ENCODE measurements around the gene ZNF581. TPM values are rescaled to one million over a fixed set of nuclear protein-coding genes. Genes with fewer than 3 reads are reported as not detected.

ZNF581 gene
- total RNA-seq, 1 donor from 2014 or later: 22.7 TPM

DNA sequence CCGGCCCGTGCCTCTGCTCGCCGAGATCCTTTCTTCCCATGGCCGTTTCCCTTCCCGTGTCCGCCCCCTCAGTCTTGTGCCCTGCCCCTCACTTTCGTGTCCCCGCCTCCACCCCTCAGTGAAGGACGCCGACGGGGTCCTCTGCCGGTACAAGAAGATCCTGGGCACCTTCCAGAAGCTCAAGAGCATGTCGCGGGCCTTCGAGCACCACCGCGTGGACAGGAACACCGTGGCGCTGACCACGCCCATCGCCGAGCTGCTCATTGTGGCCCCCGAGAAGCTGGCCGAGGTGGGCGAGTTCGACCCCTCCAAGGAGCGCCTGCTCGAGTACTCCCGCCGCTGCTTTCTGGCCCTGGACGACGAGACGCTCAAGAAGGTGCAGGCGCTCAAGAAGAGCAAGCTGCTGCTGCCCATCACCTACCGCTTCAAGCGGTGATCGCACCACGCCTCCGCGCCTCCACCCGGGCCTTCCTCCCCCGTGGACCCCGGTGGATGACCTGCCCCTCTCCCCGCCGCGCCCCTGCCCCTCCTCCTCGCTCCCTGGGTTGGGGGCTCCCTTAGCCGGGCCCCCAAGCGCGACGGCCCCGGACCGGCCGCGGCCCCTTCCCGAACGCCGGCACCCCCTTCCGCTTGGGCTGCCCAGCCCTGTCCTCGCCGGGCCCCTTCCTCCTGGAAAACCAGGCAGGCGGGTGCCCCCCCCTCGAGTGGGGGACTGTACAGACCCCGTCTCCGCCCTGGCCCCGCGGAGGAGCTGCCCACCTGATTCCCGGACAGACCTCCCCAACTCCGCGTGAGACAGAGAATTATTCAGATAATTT lies 9.1 kb downstream of the ZNF581 start:
- H3K27me3 ChIP-seq (ENCODE audit: low read depth): no peaks in the 10 kb centered on the region
- peaks cover 6% of the 10 kb centered on the region for H3K36me3 ChIP-seq
- TF ChIP-seq, protein P1, sequence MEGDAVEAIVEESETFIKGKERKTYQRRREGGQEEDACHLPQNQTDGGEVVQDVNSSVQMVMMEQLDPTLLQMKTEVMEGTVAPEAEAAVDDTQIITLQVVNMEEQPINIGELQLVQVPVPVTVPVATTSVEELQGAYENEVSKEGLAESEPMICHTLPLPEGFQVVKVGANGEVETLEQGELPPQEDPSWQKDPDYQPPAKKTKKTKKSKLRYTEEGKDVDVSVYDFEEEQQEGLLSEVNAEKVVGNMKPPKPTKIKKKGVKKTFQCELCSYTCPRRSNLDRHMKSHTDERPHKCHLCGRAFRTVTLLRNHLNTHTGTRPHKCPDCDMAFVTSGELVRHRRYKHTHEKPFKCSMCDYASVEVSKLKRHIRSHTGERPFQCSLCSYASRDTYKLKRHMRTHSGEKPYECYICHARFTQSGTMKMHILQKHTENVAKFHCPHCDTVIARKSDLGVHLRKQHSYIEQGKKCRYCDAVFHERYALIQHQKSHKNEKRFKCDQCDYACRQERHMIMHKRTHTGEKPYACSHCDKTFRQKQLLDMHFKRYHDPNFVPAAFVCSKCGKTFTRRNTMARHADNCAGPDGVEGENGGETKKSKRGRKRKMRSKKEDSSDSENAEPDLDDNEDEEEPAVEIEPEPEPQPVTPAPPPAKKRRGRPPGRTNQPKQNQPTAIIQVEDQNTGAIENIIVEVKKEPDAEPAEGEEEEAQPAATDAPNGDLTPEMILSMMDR (IDR thresholded peaks at IDR 0.05): no peak
- DNase-seq (peak; percentile 64), ATAC-seq (no peak)
- H3K4me3 ChIP-seq: no peak overlapping the region
- H3K27ac ChIP-seq: no peak overlapping the region
- intact Hi-C loops (cut with DNase I): no loop called here
- peaks cover 40% of the 10 kb centered on the region for H3K4me1 ChIP-seq
- H3K9me3 ChIP-seq: no peaks in the 10 kb centered on the region

DNA sequence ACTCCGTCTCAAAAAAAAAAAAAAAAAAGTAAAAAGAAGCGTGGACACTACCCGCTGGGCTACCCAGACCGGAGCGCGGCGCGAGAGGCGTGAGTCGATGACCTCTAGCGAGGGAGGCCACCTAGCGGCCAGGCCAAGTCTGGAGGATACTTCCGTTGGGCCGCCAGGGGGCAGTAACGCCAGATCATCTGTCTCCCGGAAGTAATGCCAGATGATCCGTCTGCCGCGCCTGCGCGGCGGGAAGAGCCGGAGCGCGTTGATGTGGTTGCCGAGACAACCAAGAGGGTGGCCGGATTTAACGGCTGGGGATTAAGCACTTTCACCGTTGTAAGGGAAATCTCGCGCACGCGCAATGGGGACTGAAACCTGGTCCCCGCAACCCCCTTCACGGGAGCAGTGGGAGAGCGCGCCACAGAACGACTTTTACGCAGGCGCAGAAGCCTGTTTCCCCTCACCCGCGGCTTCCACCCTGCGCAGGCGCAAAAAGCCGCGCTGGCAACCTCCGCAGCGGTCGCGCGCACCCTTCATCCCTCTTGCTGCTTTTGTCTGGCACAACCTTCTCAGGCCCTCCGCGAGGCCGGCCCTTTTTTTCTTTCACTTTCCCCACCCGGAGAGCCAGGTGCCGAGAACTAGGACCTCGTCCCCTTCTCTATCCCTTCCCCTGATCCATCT lies 10.3 kb downstream of the ZNF581 start:
- Histone ChIP-seq H3K4me3 (peak overlapping the region; percentile 95), H3K4me1 (peaks cover 46% of the 10 kb centered on the region), H3K27me3 (ENCODE audit: low read depth) (no peaks in the 10 kb centered on the region), H3K9me3 (no peaks in the 10 kb centered on the region), H3K27ac (peak overlapping the region; percentile 98), H3K36me3 (peaks cover 11% of the 10 kb centered on the region)
- ATAC-seq (peak; percentile 77 to 87), DNase-seq (peak; percentile 98)
- intact Hi-C loops (cut with DNase I): no loop called here
- TF ChIP-seq, protein P1 (IDR thresholded peaks at IDR 0.05): peak; percentile 98

DNA sequence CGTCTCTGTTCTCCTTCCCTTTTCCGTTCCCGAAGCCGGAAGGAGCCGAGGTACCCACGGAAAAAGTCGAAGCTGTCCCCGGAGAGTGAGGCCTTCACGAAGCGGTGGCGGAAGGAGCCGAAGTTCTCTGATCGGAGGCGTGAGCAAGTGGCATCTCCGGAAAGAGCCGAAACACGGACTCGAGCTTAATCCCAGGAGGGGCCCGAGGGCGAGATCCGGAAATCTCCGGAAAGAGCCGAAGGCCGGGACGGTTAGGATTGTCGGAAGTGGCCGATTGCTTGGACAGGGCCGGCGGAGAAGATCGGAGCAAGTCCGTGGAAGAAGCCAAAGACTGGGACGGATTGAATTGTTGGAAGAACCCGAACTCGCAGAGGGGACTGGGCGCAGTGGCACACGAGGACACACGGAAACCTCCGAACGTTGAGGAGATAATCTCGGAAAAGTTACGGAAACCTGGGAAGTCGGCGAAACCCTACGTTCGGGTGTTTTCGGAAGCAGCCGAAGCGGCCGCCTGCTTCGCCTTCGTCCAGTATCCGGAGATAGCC lies 10.9 kb downstream of the ZNF581 start:
- Histone ChIP-seq H3K27ac (peak overlapping the region; percentile 98), H3K4me3 (peak overlapping the region; percentile 95), H3K4me1 (peaks cover 46% of the 10 kb centered on the region), H3K36me3 (peaks cover 17% of the 10 kb centered on the region), H3K9me3 (no peaks in the 10 kb centered on the region), H3K27me3 (ENCODE audit: low read depth) (no peaks in the 10 kb centered on the region)
- ATAC-seq (peak; percentile 90 to 91), DNase-seq (peak; percentile 99)
- intact Hi-C loops (cut with DNase I): no loop called here
- TF ChIP-seq, protein P1 (IDR thresholded peaks at IDR 0.05): no peak

DNA sequence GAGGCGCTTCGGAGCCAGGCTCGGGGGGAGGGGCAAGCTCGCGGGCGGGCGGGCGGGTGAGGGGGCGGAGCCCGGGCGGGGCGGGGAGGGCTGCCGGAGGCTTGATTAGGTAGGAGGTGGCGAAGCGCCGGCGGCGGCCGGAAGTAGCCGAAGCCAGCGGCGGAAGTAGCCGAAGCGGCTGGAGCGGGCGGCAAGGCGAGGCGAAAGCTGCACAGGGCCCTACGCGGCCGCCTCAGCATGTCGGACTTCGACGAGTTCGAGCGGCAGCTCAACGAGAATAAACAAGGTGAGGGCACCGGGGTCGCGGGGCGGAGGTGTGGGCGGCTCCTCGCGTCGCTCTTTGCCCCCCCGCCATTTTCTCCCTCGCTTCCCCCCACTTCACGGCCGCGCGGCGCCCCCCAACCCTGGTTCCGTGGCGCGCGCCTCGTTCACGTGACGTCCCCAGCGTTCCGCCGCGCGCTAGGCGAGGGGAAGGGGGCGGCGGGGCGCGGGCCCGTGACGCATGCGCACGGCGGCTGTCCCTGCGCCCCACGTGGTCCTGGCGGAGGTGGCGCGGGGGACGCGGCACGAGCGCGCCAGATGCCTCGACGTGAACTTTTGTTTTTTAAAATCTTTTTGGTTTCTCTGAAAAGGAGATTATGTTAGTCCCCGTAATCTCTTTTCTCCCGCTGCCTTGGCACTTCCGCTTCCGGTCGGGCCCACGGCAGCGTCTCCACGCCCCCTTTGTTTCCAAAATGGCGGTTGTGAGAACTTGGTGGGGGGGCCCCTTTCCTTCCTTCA lies 11.6 kb downstream of the ZNF581 start, which contains the start of gene U2AF2:
TSS of gene U2AF2 (plus strand) at position 168 of the 780 bp plus-strand sequence. CDS start at position 238, 70 bp downstream.
- intact Hi-C loops (cut with DNase I): no loop called here
- Histone ChIP-seq H3K9me3 (no peaks in the 10 kb centered on the region), H3K4me1 (peaks cover 49% of the 10 kb centered on the region), H3K27me3 (ENCODE audit: low read depth) (no peaks in the 10 kb centered on the region), H3K36me3 (peaks cover 24% of the 10 kb centered on the region), H3K4me3 (peak within 1 kb of the TSS; percentile 95), H3K27ac (peak within 1 kb of the TSS; percentile 98)
- peak; percentile 96 for DNase-seq
- TF ChIP-seq, protein P1 (IDR thresholded peaks at IDR 0.05): no peak
- peak; percentile 77 to 85 for ATAC-seq

DNA sequence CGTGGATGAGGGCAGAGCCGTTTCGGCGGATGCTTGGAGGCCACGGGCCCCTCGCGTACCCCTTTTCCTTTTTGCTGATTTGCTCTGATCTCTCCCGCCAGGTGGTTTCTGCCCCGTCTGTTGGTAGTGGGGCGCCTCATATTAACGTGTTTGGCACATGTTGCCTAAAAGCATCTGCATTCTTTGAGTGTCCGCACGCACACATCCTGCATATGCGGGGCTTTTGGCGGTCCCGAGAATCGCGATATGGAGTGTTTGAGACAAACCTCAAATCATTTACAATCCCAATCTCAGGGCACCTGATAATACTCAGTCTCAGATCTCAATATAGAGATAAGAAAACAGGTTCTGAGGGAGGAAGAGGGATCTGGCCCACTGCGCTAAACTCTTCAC lies 12.2 kb downstream of the ZNF581 start:
- H3K4me3 ChIP-seq: peak overlapping the region; percentile 95
- peak overlapping the region; percentile 98 for H3K27ac ChIP-seq
- H3K9me3 ChIP-seq: no peaks in the 10 kb centered on the region
- DNase-seq (no peak), ATAC-seq (no peak)
- TF ChIP-seq, protein P1 (IDR thresholded peaks at IDR 0.05): no peak
- intact Hi-C loops (cut with DNase I): no loop called here
- H3K36me3 ChIP-seq: peaks cover 30% of the 10 kb centered on the region
- H3K4me1 ChIP-seq: peaks cover 49% of the 10 kb centered on the region
- H3K27me3 ChIP-seq (ENCODE audit: low read depth): no peaks in the 10 kb centered on the region

Measured in lower lobe of right lung (tissue), 2 donors.